ENCODE results near the gene LCMT2. TPM values are rescaled to one million over a fixed set of nuclear protein-coding genes. Genes with fewer than 3 reads are reported as not detected.

Gene LCMT2
- total and polyA plus RNA-seq, 2 of the 8 experiments (the other 6 are each of a cell fraction or from before 2014, with no cell fraction given), result 11.2 to 11.9 TPM

- TF ChIP-seq, protein P1, sequence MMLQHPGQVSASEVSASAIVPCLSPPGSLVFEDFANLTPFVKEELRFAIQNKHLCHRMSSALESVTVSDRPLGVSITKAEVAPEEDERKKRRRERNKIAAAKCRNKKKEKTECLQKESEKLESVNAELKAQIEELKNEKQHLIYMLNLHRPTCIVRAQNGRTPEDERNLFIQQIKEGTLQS (IDR thresholded peaks at IDR 0.05; ENCODE audit: insufficient read depth, low read depth, low read length), result no peak
- TF ChIP-seq EP300 (IDR thresholded peaks at IDR 0.05; ENCODE audit: borderline replicate concordance in 1 of 2, low read depth in 2 of 2, low read length in 2 of 2) (no peak), TAF7 (optimal IDR thresholded peaks at IDR 0.05; ENCODE audit: borderline replicate concordance, low read depth, low read length) (peak; percentile 20), YY1 (IDR thresholded peaks at IDR 0.05; ENCODE audit: low read depth, low read length) (no peak), CBX5 (IDR thresholded peaks at IDR 0.05; ENCODE audit: low read depth, low read length) (no peak), POLR2A (IDR thresholded peaks at IDR 0.05; ENCODE audit: control extremely low read depth in 1 of 2, low read depth in 2 of 2, low read length in 2 of 2) (peak; percentile 23 to 55; a peak in 2 of 3 replicates), BRCA1 (IDR thresholded peaks at IDR 0.05; ENCODE audit: low read depth, low read length) (no peak; the same call in 1 of the 2 replicates), JUN (IDR thresholded peaks at IDR 0.05; ENCODE audit: low read depth, low read length) (no peak), HDAC6 (IDR thresholded peaks at IDR 0.05; ENCODE audit: low read depth, low read length) (no peak), ASH2L (IDR thresholded peaks at IDR 0.05; ENCODE audit: low read length) (peak; percentile 84), CHD2 (IDR thresholded peaks at IDR 0.05; ENCODE audit: low read length) (no peak), KDM1A (IDR thresholded peaks at IDR 0.05; ENCODE audit: borderline replicate concordance, low read length) (no peak), NRF1 (IDR thresholded peaks at IDR 0.05; ENCODE audit: low read depth, low read length) (peak; percentile 72), HDAC2 (IDR thresholded peaks at IDR 0.05; ENCODE audit: borderline replicate concordance in 1 of 2, low read depth in 2 of 2, low read length in 2 of 2) (peak in 1 of 2 experiments; percentile 87; a peak in 1 of 4 replicates)
- TF ChIP-seq, protein P2, sequence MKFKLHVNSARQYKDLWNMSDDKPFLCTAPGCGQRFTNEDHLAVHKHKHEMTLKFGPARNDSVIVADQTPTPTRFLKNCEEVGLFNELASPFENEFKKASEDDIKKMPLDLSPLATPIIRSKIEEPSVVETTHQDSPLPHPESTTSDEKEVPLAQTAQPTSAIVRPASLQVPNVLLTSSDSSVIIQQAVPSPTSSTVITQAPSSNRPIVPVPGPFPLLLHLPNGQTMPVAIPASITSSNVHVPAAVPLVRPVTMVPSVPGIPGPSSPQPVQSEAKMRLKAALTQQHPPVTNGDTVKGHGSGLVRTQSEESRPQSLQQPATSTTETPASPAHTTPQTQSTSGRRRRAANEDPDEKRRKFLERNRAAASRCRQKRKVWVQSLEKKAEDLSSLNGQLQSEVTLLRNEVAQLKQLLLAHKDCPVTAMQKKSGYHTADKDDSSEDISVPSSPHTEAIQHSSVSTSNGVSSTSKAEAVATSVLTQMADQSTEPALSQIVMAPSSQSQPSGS (IDR thresholded peaks at IDR 0.05; ENCODE audit: low read length), result no peak
Observed at GRCh38 chr15:43370975-43371974, 40.9 kb upstream of the LCMT2 start, which contains the start of the genes TUBGCP4 and ZSCAN29 (continued).

Data from H1 (cell line).